Sigmoid colon (tissue), 4 donors: ENCODE results near the gene PLEKHG3.

Source experiments
- EP300 ChIP-seq, 4 donors: sonication (generic); formaldehyde crosslinking; IDR thresholded peaks; one replicate each; pipeline ENCODE4 v1.6.1; 2017; ENCODE audit warnings: antibody characterized with exemption in 4 of 4
- POLR2A ChIP-seq, 2 donors: fragments of 450-650 bp; IDR thresholded peaks; one replicate each; pipeline ENCODE4 v1.6.1; 2016; ENCODE audit warnings: antibody characterized with exemption in 2 of 2, mild to moderate bottlenecking in 2 of 2, moderate library complexity in 2 of 2
- POLR2AphosphoS5 ChIP-seq, 4 donors: sonication (generic); formaldehyde crosslinking; IDR thresholded peaks; one replicate each; pipeline ENCODE4 v1.6.1; 2017; ENCODE audit warnings: antibody characterized with exemption in 4 of 4
- TF ChIP-seq, protein P1 (sequence below), 4 experiments: fragments of 450-650 bp in 3 of 4; fragments of 200-600 bp in 1 of 4; IDR thresholded peaks; one replicate each; pipeline ENCODE4 v1.5.1; 2016 to 2019; ENCODE audit warnings: antibody characterized with exemption in 4 of 4, mild to moderate bottlenecking in 3 of 4, moderate library complexity in 2 of 4

DNA sequence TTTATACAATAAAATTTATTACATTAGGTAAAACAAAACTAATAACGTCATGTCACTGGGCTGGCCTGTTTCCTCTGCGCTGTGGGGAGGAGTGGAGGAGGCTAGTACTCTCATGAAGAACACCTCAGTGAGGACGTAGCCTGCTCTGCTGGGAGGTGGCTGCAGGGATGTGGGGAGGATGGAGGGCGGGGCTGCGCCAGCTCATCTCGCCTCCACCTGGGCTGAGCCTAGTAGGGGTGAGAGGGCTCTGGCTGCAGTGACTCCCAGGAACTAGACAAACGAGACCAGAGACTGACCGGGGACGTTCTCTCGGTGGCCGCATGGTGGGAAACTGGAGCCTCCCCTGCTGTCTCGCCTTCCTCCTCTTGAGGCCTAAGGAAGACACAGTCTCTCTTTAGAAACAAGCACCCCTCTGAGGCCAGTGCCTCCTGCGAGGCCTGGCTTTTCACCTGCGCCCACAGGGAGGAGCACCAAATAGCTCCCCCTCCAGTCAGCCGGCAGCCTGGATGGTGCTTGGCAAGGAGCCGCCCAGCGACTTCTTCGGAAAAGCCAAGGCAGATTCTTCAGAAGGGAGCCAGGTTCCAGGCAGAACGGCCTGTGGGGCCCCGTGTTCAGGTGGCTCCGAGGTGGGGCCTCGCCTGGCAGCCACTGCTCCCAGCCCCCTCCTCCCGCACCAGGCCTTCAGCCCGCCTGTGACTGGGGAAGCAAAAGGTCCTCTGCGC is 62.4 kb downstream of the PLEKHG3 start:
- TF ChIP-seq, protein P1, sequence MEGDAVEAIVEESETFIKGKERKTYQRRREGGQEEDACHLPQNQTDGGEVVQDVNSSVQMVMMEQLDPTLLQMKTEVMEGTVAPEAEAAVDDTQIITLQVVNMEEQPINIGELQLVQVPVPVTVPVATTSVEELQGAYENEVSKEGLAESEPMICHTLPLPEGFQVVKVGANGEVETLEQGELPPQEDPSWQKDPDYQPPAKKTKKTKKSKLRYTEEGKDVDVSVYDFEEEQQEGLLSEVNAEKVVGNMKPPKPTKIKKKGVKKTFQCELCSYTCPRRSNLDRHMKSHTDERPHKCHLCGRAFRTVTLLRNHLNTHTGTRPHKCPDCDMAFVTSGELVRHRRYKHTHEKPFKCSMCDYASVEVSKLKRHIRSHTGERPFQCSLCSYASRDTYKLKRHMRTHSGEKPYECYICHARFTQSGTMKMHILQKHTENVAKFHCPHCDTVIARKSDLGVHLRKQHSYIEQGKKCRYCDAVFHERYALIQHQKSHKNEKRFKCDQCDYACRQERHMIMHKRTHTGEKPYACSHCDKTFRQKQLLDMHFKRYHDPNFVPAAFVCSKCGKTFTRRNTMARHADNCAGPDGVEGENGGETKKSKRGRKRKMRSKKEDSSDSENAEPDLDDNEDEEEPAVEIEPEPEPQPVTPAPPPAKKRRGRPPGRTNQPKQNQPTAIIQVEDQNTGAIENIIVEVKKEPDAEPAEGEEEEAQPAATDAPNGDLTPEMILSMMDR (IDR thresholded peaks at IDR 0.05), result no peak
- TF ChIP-seq POLR2AphosphoS5 (IDR thresholded peaks at IDR 0.05), result no peak
- TF ChIP-seq POLR2A (IDR thresholded peaks at IDR 0.05), result no peak
- no peak for TF ChIP-seq EP300 (IDR thresholded peaks at IDR 0.05)
